ENCODE results near the gene SLAMF1. TPM values are rescaled to one million over a fixed set of nuclear protein-coding genes. Genes with fewer than 3 reads are reported as not detected.
"Not testable (repeated sequence)": the region's sequence is repeated elsewhere in the genome, so short reads cannot be mapped to it uniquely, and the experiment has no call there.

Gene SLAMF1, protein sequence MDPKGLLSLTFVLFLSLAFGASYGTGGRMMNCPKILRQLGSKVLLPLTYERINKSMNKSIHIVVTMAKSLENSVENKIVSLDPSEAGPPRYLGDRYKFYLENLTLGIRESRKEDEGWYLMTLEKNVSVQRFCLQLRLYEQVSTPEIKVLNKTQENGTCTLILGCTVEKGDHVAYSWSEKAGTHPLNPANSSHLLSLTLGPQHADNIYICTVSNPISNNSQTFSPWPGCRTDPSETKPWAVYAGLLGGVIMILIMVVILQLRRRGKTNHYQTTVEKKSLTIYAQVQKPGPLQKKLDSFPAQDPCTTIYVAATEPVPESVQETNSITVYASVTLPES
- polyA plus RNA-seq (ENCODE audit: insufficient read length in 12 of 12), result under 1 TPM in 5 of 12 donors, not detected in 7; 0.06 to 0.41 (median 0.12) TPM
- long read RNA-seq, donor 1, result 0 reads
- long read RNA-seq, donor 2, result 0 reads
- long read RNA-seq, donor 3, result 0 reads
- long read RNA-seq, donor 4, result 0 reads
- long read RNA-seq, donor 5, result 0 reads
- long read RNA-seq, donor 6, result 0 reads
- long read RNA-seq, donor 7, result 0 reads
- long read RNA-seq, donor 8, result 0 reads
- long read RNA-seq, donor 9, result 0 reads
- long read RNA-seq, donor 10, result 0 reads
- long read RNA-seq, donor 11, result 0 reads

GRCh38 chr1:160646711-160647328 lies at the start of gene SLAMF1:
Gene SLAMF1 (minus strand): TSS chr1:160647044. CDS start chr1:160646945, 99 bp downstream.
- no peak for DNase-seq

DNA sequence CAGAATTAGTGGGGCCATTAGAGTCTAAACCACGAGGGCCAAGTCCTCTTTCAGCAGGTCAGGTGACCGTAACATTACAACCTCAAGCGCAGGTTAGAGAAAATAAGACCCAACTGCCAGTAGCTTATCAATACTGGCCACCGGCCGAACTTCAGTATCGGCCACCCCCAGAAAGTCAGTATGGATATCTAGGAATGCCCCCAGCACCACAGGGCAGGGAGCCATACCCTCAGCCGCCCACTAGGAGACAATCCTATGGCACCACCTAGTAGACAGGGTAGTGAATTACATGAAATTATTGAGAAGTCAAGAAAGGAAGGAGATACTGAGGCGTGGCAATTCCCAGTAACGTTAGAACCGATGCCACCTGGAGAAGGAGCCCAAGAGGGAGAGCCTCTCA lies 45.5 kb upstream of the SLAMF1 start:
- not testable (repeated sequence) for DNase-seq

DNA sequence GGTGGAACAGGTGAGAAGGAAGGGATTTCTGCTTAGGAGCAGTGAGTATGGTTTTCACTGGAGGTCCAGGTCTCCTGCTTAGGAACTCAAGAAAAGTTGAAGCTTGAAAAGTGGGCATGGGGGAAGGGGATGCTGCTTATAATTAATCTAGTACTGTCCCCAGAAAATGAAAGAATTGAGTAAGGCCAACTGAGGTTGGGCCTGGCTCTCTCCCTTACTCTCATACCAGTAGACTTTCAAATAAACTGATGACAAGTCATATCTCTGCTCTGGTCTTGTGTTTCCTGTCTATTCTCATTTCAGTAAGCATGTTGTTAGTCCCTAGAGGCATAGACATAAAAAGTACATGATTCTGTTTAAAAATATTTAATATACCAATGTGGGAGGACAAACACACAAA lies 38.4 kb upstream of the SLAMF1 start:
- DNase-seq, result no peak

GRCh38 chr1:160682983-160683865 lies 36.4 kb upstream of the SLAMF1 start:
- DNase-seq, result no peak

DNA sequence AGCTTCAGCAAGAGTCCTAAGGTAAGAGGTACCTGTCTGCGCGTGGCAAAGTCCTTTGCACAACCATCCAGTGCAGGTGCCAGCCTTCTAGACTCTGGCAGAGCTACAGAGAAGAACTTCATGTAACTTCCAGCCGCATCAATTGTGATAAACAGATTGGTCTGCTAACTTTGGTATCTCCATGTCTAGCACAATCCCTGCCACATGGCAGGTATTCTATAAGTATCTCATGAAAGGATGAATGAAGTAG lies 35.0 kb upstream of the SLAMF1 start:
- DNase-seq, result no peak

GRCh38 chr1:160681066-160681890 lies 34.4 kb upstream of the SLAMF1 start:
- peak; percentile 22 for DNase-seq

DNA sequence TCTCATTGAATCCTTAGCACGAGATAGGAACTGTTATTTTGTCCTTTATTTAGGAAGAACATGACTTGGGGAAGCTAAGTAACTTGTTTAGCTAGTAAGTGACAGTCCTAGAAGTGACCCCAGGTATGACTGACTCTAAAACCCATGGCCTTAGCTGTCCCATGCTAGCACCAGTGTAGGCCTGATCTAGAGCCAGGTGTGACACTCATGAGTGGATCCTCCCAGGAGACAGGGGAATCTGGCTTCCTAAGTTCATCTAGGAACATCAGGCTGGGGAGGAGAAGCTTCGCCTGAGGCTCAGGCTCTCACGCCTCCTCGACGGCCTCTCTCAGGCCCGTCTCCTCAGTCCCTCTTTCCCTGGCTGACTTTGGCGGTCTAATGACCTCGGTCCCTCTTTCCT lies 33.6 kb upstream of the SLAMF1 start:
- no peak for DNase-seq

GRCh38 chr1:160679893-160680292 lies 33.0 kb upstream of the SLAMF1 start:
- DNase-seq, result no peak

DNA sequence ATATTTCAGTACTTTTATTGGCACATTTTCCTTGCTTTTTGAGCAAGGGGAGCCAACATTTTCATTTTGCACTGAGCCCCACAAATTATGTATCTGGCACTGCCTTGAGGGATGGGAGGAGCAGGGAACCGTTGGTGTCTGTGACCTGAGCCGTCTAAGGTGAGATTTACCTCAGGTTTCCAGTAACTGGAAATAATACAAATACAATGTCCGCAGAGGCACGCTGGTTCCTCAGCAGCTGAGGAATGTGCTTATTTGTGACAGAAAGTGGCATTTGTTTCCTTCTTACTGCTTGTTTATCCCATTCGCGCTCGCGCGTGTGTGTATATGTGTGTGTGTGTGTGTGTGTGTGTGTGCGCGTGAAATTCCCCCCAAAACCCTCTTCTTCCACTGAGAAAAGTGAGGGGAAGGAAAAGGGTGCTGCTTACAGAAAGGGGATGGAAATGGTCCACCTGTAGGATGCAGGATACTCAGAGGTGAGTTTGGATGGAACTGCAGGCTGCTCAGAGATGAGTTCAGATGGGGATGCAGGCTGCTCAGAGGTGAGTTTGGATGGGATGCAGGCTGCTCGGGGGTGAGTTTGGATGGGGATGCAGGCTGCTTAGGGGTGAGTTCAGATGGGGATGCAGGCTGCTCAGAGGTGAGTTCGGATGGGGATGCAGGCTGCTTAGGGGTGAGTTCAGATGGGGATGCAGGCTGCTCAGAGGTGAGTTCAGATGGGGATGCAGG lies 30.2 kb upstream of the SLAMF1 start:
- no peak for DNase-seq

GRCh38 chr1:160675641-160676410 lies 29.0 kb upstream of the SLAMF1 start:
- DNase-seq, result peak; percentile 41

DNA sequence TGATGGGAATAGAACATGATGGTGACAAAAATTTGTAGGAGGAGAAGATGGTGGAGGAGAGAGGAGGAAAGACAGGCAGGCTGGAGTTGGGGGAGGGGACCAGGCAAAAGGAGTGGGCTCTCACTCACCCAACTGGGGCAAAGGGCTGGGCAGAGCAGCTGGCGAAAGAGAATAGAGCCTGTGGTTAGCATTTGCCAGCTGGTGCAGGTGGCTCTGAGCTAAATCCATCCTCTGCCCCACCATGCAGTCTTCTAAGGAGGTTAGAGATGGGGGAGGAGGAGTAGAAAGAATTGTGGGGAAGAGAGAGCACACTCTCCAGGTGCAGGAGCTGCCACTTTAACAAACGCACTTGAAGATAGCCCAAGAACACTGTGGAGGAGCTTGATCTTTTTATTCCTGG lies 27.6 kb upstream of the SLAMF1 start:
- no peak for DNase-seq

GRCh38 chr1:160672789-160673695 lies 26.2 kb upstream of the SLAMF1 start:
- no peak for DNase-seq

GRCh38 chr1:160671603-160672517 lies 25.0 kb upstream of the SLAMF1 start:
- DNase-seq, result no peak

GRCh38 chr1:160670701-160671100 lies 23.9 kb upstream of the SLAMF1 start:
- DNase-seq, result no peak

DNA sequence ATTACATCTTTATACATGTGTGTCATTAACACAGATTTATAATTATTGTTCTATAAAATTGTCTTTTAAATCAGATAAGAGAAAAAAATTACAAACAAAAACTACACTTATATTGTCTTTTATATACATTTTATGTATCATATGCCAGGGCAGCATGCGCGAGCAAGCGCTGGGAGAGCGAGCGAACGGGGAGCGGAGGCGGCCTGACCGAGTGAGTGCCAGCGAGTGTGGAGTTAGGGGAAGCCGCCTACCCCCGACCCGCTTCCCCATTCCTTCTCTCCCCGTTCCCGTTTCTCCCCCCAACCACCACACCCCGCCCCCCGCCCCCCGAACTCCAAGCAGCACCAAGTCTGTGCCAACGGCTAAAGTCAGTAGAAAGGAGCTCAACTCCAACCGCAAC lies 23.0 kb upstream of the SLAMF1 start:
- no peak for DNase-seq

- no peak for DNase-seq
Observed at GRCh38 chr1:160669276-160669675, 22.4 kb upstream of the SLAMF1 start.

DNA sequence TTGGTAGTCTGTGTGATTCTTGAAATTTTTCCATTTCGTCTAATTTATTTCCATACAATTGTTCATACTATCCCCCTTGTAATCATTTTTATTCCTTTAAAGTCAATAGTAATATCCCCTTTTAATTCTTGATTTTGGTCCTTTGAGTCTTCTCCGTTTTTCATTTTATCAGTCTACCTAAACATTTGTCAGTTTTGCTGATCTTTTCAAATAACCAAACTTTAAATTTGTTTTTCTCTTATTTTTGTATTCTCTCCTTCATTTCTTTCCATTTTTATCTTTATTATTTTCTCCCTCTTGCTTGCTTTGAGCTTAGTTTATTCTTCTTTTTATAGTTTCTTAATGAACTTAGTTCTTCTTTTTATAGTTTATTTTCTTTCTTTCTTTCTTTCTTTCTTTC lies 21.1 kb upstream of the SLAMF1 start:
- no peak for DNase-seq

DNA sequence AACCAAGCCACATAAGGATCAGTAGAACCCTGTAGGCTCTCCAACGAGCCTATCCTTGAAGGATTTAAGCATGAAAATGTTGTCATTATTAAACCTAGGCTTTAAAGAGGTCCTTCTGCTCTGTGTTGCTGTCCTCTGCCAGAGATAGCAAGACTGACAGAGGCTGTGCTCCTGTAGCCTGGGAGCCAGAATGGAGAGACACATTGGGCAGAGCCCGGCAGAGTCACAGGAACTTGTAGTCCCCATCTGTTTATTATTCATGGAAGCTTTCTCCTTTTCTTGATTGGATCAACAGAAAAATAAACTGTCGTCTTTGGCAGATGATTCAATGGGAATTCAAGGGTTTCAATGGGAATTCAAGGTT lies 19.2 kb upstream of the SLAMF1 start:
- no peak for DNase-seq

Data from muscle of arm (tissue), 14 donors.